ENCODE results near the gene MYRF.

GRCh38 chr11:61794579-61794978, 42.1 kb downstream of the MYRF start:
- TF ChIP-seq EZH2phosphoT487 (IDR thresholded peaks at IDR 0.05) (no peak), CTCF (IDR thresholded peaks at IDR 0.05) (no peak), EZH2 (IDR thresholded peaks at IDR 0.05) (no peak)

All from neural progenitor cell (in vitro differentiated cells).